SH-SY5Y (cell line): ENCODE data around the gene PANX2.

Source experiments
- GATA2 ChIP-seq: IDR thresholded peaks from 2 replicates; pipeline ENCODE4 v1.6.1; 2011; ENCODE audit warnings: mild to moderate bottlenecking, low read depth, low read length
- GATA3 ChIP-seq: IDR thresholded peaks from 2 replicates; pipeline ENCODE4 v1.6.1; 2011; ENCODE audit warnings: low read depth, mild to moderate bottlenecking, low read length, moderate library complexity

Gene PANX2

GRCh38 chr22:50193621-50194020, 23.1 kb downstream of the PANX2 start:
- TF ChIP-seq GATA3: no peak

- no peak for TF ChIP-seq GATA3
These were observed 23.7 kb downstream of the PANX2 start for GRCh38 chr22:50194037-50194805.

GRCh38 chr22:50196256-50196655, 25.7 kb downstream of the PANX2 start:
- no peak for TF ChIP-seq GATA3
- TF ChIP-seq GATA2: no peak

GRCh38 chr22:50197000-50197800, 26.7 kb downstream of the PANX2 start:
- no peak for TF ChIP-seq GATA2
- no peak for TF ChIP-seq GATA3

GRCh38 chr22:50197856-50198623, 27.5 kb downstream of the PANX2 start:
- TF ChIP-seq GATA2 (no peak), GATA3 (no peak)

- no peak for TF ChIP-seq GATA3
- no peak for TF ChIP-seq GATA2
These were observed 28.1 kb downstream of the PANX2 start for GRCh38 chr22:50198624-50199017.

- TF ChIP-seq GATA3 (no peak), GATA2 (no peak)
These were observed 28.8 kb downstream of the PANX2 start for GRCh38 chr22:50199251-50199721.

- TF ChIP-seq GATA3 (no peak), GATA2 (no peak)
These were observed 29.4 kb downstream of the PANX2 start for GRCh38 chr22:50199829-50200460.

GRCh38 chr22:50200461-50201190, 30.1 kb downstream of the PANX2 start, which contains the start of gene SELENOO:
Gene SELENOO, plus strand, starts transcription at chr22:50201011. Its CDS starts 26 bp downstream, at chr22:50201037.
- TF ChIP-seq GATA3: no peak
- no peak for TF ChIP-seq GATA2

GRCh38 chr22:50201191-50202129, 30.9 kb downstream of the PANX2 start:
- no peak for TF ChIP-seq GATA3
- no peak for TF ChIP-seq GATA2

GRCh38 chr22:50202130-50202666, 31.7 kb downstream of the PANX2 start:
- TF ChIP-seq GATA2 (no peak), GATA3 (no peak)

GRCh38 chr22:50203288-50203687, 32.8 kb downstream of the PANX2 start:
- no peak for TF ChIP-seq GATA3
- no peak for TF ChIP-seq GATA2
